Measurements from ENCODE around the gene RAB17.

Gene RAB17

DNA sequence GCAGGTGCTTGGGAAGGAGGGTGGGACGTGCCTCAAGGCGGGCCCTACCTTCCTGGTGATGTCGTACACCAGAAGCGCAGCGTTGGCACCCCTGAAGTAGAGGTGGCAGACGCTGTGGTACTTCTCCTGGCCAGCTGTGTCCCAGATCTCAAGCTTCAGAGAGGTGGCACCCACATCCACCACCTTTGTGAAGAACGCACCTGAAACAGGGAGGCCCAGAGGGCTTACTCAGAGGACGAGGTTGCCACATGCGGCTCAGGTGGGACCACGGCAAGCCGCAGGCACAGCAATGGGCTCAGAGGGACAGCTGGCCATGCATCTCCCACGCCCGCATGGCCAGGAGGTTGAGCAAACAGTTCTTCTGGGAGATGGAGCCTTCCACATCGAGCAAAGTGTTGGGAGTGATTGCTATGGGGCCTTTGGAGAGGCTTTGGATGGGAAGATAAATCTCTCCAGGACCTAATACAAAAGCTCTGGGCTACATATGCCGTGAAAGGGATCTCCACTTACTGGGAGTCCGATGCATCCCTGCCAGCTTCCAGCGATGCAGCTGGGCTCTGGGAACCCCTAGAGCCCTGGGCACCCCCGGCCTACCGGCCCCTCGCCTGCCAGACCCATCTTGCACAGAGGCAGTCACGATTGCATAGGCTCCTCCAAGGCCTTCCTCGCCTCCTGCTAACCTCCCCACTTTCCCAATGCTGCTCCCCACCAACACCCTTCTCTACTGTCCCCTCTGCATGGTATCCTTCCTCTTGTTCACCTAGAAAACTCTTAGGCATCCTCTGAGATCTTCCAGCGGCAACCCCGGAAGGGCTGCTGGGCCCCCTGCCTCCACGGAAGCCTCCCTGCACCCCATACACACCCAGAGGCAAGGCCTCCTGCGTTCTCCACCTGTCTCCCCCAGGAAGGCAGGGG, 12.3 kb downstream of the RAB17 start:
- no peak for DNase-seq (ENCODE audit: low read depth in 2 of 2)

DNA sequence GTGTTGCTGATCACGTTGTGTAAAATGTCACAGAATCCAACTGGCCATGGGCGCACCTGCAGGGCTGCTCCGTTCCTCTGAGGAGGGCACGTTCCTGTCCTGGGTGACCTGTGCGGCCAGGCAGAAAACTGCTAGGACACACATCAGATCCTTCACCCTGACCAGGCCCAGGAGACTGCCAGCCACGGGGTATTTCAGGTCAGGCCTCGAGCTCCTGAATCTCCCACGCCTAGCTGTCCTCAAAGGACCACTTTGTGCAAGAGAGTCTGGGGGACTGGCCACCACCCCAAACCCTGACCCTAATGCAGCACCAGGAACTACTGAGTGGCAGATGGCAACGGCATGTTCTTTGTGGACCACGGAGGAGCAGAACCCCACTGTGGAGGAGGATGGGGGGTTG, 13.1 kb downstream of the RAB17 start:
- no peak for DNase-seq (ENCODE audit: low read depth in 2 of 2)

DNA sequence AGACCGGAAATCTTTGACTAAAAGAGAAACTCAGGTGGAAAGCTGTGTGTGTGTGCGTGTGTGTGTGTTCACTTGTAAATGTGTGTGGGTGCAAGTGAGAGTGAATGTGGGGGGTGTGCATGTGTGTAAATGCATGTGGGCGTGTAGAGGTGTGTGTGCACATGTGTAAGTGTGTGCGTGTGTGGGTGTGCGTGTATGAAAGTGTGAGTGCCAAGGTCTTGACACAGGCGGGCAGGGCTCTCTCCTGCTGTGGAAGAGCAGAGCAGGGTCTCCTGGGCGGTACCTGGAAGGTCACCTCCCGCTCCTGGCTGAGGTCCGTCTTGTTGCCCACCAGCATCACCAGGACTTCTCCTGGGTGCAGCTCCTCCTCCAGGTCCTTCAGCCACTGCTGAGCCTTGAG, 13.6 kb downstream of the RAB17 start:
- DNase-seq (ENCODE audit: low read depth in 2 of 2): no peak

- no peak for DNase-seq (ENCODE audit: low read depth in 2 of 2)
Measured at GRCh38 chr2:237575869-237576862, 14.4 kb downstream of the RAB17 start.

DNA sequence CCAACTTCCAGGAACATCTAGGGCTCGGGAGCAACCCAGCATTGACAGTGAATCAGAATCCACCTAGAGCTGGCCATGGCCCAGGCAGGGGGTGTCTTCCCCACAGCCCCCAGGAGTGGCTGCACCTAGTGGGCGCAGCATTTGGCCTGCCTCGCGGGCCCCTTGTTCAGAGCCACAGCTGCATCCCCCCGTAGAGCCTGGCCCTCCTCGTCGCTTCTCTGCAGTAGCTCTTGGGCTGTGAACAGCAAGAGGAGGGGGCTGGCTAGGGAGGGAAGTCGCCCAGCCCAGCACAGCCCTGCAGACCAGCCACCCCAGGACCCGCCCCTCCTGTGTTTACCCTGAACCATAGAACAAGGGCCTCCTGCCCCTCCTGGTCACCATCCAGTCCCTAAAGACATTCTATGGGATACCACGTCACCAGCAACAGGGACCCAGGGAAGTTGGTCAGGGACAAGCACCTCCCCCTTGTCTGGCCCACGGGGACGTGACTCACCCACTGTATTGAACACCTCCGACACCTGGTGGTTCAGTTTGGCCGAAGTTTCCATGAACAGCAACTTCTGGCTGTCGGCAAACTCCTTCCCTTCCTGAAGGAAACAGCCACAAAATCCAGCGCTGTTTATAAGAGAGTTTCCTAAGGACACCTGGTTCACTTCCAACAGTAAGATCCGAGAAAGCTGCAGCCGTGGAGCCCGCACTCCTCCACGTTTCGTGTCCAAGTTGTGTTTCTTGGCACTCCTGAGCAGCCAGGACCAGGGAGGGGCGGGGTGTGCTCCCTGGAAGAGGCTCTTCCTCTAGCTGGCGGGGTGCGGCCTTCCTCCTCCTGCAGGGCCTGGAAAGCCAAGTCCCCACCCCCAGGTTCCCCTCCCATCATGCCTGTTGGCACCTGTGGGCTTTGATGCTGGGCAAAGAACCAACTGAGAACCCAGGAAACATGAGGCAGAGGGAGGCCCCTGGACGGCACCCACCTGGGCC, 15.4 kb downstream of the RAB17 start:
- DNase-seq (ENCODE audit: low read depth in 2 of 2): no peak

DNA sequence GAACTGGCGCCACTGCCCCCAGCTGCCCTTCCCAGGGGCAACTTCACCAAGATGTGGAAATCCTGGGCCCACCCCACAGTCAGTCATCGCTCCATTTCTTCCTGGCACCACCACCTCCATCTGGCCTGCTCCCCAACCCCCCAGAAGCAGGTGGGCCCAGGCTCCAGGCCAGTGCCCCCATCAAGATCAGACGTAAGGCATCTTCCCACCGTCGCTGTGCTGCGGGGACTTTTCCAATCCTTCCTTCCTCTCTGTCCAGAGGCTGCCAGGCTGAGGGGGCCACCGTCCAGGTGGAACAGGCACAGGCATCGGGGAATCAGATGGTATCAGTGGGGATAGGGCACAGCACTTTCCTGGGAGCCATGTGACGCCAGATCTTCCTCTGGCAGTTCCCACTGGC, 16.1 kb downstream of the RAB17 start:
- DNase-seq (ENCODE audit: low read depth in 2 of 2): no peak

GRCh38 chr2:237573721-237574415, 16.7 kb downstream of the RAB17 start:
- DNase-seq (ENCODE audit: low read depth in 2 of 2): no peak

- no peak for DNase-seq (ENCODE audit: low read depth in 2 of 2)
Measured at GRCh38 chr2:237572742-237573101, 17.8 kb downstream of the RAB17 start.

GRCh38 chr2:237572021-237572741, 18.4 kb downstream of the RAB17 start:
- DNase-seq (ENCODE audit: low read depth in 2 of 2): peak; percentile 89 to 90

- no peak for DNase-seq (ENCODE audit: low read depth in 2 of 2)
Measured at GRCh38 chr2:237571551-237571950, 19.0 kb downstream of the RAB17 start.

DNA sequence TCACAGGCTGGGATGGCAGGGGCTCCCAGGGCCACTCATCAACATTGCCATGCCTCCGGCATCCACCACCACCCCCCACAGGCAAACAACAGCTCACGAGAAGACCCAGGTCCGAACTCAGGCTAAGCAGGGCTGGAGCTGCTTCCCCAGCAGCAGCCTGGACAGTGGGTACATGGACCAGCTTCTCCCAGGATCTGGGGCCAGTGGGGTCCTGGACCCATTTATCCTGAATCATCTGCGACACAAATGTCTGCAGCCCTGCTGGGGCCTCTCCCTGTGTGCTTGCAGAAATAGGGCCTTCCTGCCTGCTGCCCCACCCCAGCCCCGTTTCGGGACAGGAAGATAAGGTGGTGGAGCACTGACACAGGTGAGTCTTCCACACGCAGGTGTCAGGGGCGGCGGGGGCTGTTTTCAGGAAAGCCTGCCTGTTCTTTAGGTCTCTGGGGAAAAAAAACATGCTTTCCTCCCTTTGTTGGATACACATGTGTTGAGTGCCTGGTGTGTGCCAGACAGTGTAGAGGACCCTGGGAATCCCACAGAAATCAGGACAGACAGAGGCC, 19.7 kb downstream of the RAB17 start:
- no peak for DNase-seq (ENCODE audit: low read depth in 2 of 2)

- no peak for DNase-seq (ENCODE audit: low read depth in 2 of 2)
Measured at GRCh38 chr2:237569896-237570295, 20.6 kb downstream of the RAB17 start.

DNA sequence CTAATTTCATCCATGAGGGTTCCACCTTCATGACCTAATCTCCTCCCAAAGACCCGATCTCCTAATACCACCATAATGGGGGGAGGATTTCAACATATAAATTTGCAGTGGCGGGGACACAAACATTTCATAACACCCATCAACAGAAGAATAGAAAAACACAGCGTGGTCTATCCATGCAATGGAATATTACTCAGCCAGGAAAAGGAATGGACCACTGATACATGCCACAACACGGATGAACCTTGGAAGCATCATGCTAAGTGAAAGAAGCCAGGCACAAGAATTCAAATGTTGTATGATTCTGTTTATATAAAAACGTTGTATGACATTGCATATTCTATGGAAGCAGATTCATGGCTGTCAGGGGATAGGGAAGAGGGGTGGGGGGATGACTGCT, 21.5 kb downstream of the RAB17 start:
- DNase-seq (ENCODE audit: low read depth in 2 of 2): no peak

DNA sequence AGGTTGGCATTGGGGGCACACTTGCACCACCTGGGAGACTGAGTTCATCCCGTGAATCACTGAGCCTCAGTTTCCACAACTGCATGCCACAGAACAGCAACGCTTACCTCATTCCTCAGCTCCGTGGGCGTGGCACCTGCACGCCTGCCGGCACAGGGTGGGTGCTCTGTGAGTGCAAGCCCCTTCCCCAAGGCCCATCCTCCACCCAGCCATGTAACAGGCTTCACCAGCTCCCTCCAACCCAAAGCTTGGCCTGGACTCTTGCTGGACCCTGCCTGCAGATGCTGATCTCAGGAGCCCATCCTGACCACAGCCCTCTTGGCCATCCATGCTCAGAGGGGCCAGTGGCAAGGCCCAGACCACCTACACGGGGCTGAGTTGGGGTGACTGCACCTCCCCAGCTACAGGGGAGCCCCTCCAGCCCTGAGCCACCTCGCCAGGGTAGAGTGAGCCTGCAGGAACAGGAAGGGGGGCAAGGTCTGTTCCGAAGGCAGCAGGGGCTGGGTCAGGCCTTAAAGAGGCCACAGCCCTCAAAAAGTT, 22.3 kb downstream of the RAB17 start:
- no peak for DNase-seq (ENCODE audit: low read depth in 2 of 2)

- DNase-seq (ENCODE audit: low read depth in 2 of 2): no peak
Measured at GRCh38 chr2:237567276-237568029, 23.1 kb downstream of the RAB17 start.

GRCh38 chr2:237566401-237567235, 23.9 kb downstream of the RAB17 start, which contains the start of gene PRLH:
Gene PRLH, plus strand, starts transcription at chr2:237566574. Its CDS starts 0 bp downstream, at chr2:237566574.
- no peak for DNase-seq (ENCODE audit: low read depth in 2 of 2)

GRCh38 chr2:237565974-237566373, 24.6 kb downstream of the RAB17 start:
- DNase-seq (ENCODE audit: low read depth in 2 of 2): no peak

Data from activated CD4-positive, alpha-beta T cell treated with anti-CD3 and anti-CD28 coated beads for 24 hours (primary cell).